IPS-18c (cell line): ENCODE results near the gene RPUSD3.
A peak's percentile ranks its signal among the peaks of the same experiment; 100 is the strongest.

Source experiments
- H3K4me3 ChIP-seq: 2 replicates; pipeline ENCODE4 v1.7.0; 2013; ENCODE audit warnings: low read depth, mild to moderate bottlenecking, low read length, moderate library complexity; ENCODE audit not compliant: insufficient read depth
- H3K9me3 ChIP-seq: one replicate; pipeline ENCODE4 v1.6.1; 2013; ENCODE audit warnings: mild to moderate bottlenecking, low read length, moderate library complexity; ENCODE audit not compliant: control insufficient read depth, insufficient read depth

Gene RPUSD3

GRCh38 chr3:9794400-9794799, 49.4 kb downstream of the RPUSD3 start:
- Histone ChIP-seq H3K9me3 (no peaks in the 10 kb centered on the region), H3K4me3 (no peak overlapping the region)

GRCh38 chr3:9793161-9793781, 50.5 kb downstream of the RPUSD3 start:
- Histone ChIP-seq H3K4me3 (peak overlapping the region; percentile 77), H3K9me3 (no peaks in the 10 kb centered on the region)

DNA sequence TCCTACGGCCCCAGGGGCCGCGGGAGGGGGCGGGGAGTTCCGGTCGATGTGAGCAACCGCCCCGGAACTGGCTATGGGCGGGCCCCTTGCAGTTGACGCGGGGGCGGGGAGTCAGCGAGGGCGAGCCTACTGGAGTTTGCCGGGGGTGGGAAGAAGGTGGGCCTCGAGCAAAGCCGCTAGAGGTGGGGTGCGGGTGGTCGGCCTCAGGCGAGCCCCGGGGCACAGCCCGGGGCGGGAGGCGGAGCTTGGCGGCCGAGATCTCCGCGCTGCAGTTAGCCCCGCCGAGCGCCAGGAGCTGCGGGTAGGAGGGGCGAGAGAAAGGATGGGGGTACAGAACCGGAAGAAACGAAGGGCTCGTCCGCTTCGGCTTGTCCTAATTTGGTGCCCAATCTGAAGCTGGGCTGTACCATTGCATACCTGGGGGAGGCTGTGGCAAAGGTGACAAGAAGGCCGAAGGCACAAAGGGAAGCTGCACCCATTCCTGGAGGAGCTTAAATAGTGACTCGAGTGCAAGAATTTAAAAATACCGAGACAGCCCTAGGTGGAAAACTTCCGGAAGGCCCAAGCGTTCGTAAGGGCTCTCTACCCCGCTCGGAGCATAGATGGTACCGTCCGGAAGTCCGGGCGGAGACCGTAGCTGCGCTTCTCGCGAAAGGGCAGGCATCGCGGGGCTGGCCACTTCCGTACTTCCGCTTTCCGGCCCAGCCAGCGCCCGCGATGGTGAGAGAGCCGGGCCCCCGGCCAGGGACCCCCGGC, 51.2 kb downstream of the RPUSD3 start, which contains the start of the genes ARPC4 and TADA3:
Gene ARPC4, plus strand, starts transcription at position 678 of the 756 bp plus-strand sequence. Its CDS starts 40 bp downstream, at position 718.
Gene TADA3, minus strand, starts transcription at position 69 of the 756 bp plus-strand sequence. CDS start 1,007 bp downstream, outside the sequence.
- Histone ChIP-seq H3K9me3 (no peaks in the 10 kb centered on the region), H3K4me3 (peak within 1 kb of the TSS; percentile 77)

- peak overlapping the region; percentile 77 for H3K4me3 ChIP-seq
- no peaks in the 10 kb centered on the region for H3K9me3 ChIP-seq
Observed at GRCh38 chr3:9791790-9792404, 51.9 kb downstream of the RPUSD3 start.

DNA sequence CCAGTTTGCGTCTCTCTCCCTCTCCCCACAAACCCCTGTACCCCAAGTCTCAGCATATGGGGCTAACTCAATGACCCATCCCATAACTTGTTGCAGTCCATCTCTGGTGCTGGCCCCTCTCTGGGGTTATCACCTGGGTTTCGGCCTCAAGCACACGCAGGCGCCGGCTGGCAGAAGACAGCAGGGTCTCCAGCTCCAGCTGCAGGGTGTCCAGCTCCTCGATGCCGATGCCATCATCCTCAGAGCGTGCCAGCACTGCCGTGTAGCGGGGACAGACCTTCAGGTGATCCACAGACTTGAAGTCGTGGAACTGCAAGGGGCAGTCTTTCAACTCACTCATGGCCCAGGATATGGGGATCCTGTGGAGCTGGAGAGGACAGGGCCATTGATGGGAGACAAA, 52.7 kb downstream of the RPUSD3 start:
- Histone ChIP-seq H3K9me3 (no peaks in the 10 kb centered on the region), H3K4me3 (no peak overlapping the region)
